Epithelial cell of proximal tubule (primary cell): Measurements from ENCODE around the gene RPS6KA3. TPM values are rescaled to one million over a fixed set of nuclear protein-coding genes. Genes with fewer than 3 reads are reported as not detected.
A peak's percentile ranks its signal among the peaks of the same experiment; 100 is the strongest.

Source experiments
- DNase-seq: peaks from one replicate; pipeline ENCODE4 v3.0.0-alpha.2; 2011; ENCODE audit warnings: low read depth
- H3K4me3 ChIP-seq: 2 replicates; pipeline ENCODE4 v1.5.1; 2011; ENCODE audit warnings: low read depth, mild to moderate bottlenecking, low read length
- CTCF ChIP-seq: conservative IDR thresholded peaks from 2 replicates; pipeline ENCODE4 v1.5.1; 2012; ENCODE audit warnings: low read depth, mild to moderate bottlenecking, low read length
- total RNA-seq: library from RNA; depleted of rRNA; stranded (reverse); fragments of >200 nt; gene quantifications from 2 replicates; pipeline ENCODE4 v1.2.3, GENCODE V29; 2015

Gene RPS6KA3
- total RNA-seq, 1 donor from 2014 or later: 17.2 TPM

DNA sequence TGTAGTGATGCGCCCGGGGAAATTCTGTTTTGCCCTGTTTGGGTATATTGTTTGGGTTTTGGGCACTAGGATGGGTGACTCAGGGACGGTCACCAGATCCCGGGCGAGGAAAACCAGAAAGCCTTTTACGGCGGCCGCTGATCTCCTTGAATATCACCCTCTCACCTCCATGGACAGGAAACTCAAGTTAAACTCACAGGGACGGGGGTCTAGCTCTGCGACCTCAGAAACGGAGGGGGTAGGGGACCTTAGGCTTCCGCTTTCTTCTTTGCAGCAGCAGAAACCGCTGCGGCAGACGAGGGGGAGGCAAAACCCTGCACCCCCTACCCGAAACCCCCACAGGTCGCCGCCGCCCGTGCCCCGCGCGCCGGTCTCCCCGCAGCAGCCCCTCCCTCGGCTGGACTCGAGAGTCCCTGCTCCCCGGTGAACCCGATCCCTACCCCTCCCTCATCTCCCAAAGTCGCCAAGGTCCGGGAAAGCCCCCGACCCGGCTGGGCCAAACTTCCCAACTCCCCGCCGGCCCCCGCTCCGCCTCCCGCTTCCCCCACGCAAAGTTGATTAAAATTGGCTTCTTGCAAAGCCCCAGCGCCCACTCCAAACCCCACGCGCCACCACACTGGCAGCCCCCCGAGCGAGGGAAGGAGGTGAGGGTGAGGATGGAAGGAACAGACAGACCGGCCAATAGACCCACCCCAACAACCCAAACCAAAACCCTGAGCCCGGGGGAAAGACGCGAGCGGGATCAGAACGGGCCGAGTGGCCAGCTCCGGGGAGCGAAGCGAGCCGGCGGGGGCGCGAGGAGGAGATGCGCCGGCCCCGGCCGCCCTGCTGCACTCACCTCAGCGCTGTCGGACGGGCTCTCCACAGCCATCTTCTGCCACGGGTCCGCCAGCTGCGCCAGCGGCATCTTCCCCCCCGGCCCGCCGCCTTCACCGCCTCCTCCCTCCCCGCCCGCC lies 705 bp downstream of the RPS6KA3 start:
- no peak for TF ChIP-seq CTCF
- no peak for DNase-seq
- H3K4me3 ChIP-seq: peak overlapping the region; percentile 76

- H3K4me3 ChIP-seq: peak overlapping the region; percentile 76
- TF ChIP-seq CTCF: no peak
- DNase-seq: no peak
Measured at GRCh38 chrX:20265221-20265725, 1.4 kb downstream of the RPS6KA3 start.

- H3K4me3 ChIP-seq: no peak overlapping the region
- DNase-seq: no peak
- TF ChIP-seq CTCF: no peak
Measured at GRCh38 chrX:20263474-20263873, 3.2 kb downstream of the RPS6KA3 start.

GRCh38 chrX:20260885-20261284 lies 5.8 kb downstream of the RPS6KA3 start:
- no peak for DNase-seq
- no peak for TF ChIP-seq CTCF
- no peak overlapping the region for H3K4me3 ChIP-seq

- TF ChIP-seq CTCF: no peak
- H3K4me3 ChIP-seq: no peak overlapping the region
- no peak for DNase-seq
Measured at GRCh38 chrX:20254712-20255299, 11.9 kb downstream of the RPS6KA3 start.

GRCh38 chrX:20253232-20253543 lies 13.5 kb downstream of the RPS6KA3 start:
- no peak for TF ChIP-seq CTCF
- DNase-seq: no peak
- H3K4me3 ChIP-seq: no peak overlapping the region
